Stimulated activated naive CD4-positive, alpha-beta T cell treated with Interleukin-2 at 50 U/mL for 16 hours (primary cell): ENCODE data around the gene EEF1AKMT1.

Source experiments
- DNase-seq: peaks from one replicate; lab custom pipeline; 2025; lab: John Stamatoyannopoulos, UW

EEF1AKMT1 gene

GRCh38 chr13:20773194-20774080 is at the start of gene EEF1AKMT1:
Gene EEF1AKMT1 (minus strand): TSS chr13:20773961. CDS start chr13:20757598, 16,363 bp downstream.
- peak; percentile 90 for DNase-seq

GRCh38 chr13:20823071-20823470 is 49.3 kb upstream of the EEF1AKMT1 start:
- no peak for DNase-seq

GRCh38 chr13:20822406-20822805 is 48.6 kb upstream of the EEF1AKMT1 start:
- no peak for DNase-seq

- DNase-seq = no peak
These were observed 46.0 kb upstream of the EEF1AKMT1 start for GRCh38 chr13:20819715-20820114.

GRCh38 chr13:20815464-20815863 is 41.7 kb upstream of the EEF1AKMT1 start:
- no peak for DNase-seq

- DNase-seq = no peak
These were observed 40.6 kb upstream of the EEF1AKMT1 start for GRCh38 chr13:20814224-20814910.

GRCh38 chr13:20812890-20813289 is 39.1 kb upstream of the EEF1AKMT1 start:
- no peak for DNase-seq

GRCh38 chr13:20810808-20811207 is 37.0 kb upstream of the EEF1AKMT1 start:
- DNase-seq = no peak

GRCh38 chr13:20808874-20809273 is 35.1 kb upstream of the EEF1AKMT1 start:
- DNase-seq = no peak

GRCh38 chr13:20803180-20803965 is 29.6 kb upstream of the EEF1AKMT1 start:
- no peak for DNase-seq

- no peak for DNase-seq
These were observed 27.9 kb upstream of the EEF1AKMT1 start for GRCh38 chr13:20801707-20802106.

- no peak for DNase-seq
These were observed 26.1 kb upstream of the EEF1AKMT1 start for GRCh38 chr13:20799726-20800416.

- no peak for DNase-seq
These were observed 24.3 kb upstream of the EEF1AKMT1 start for GRCh38 chr13:20798027-20798426.

GRCh38 chr13:20796791-20797508 is 23.2 kb upstream of the EEF1AKMT1 start:
- no peak for DNase-seq

- DNase-seq = no peak
These were observed 15.9 kb upstream of the EEF1AKMT1 start for GRCh38 chr13:20789665-20790064.

- no peak for DNase-seq
These were observed 14.6 kb upstream of the EEF1AKMT1 start for GRCh38 chr13:20788312-20788711.

GRCh38 chr13:20787180-20787579 is 13.4 kb upstream of the EEF1AKMT1 start:
- no peak for DNase-seq

GRCh38 chr13:20782116-20782708 is 8.5 kb upstream of the EEF1AKMT1 start:
- no peak for DNase-seq

- DNase-seq = no peak
These were observed 6.6 kb upstream of the EEF1AKMT1 start for GRCh38 chr13:20780317-20780716.

GRCh38 chr13:20779405-20779804 is 5.6 kb upstream of the EEF1AKMT1 start:
- no peak for DNase-seq

- no peak for DNase-seq
These were observed 4.5 kb upstream of the EEF1AKMT1 start for GRCh38 chr13:20778311-20778710.
